Suprapubic skin (tissue), 3 donors: ENCODE data around the gene EHD3.

Source experiments
- EP300 ChIP-seq: sonication (generic); formaldehyde crosslinking; IDR thresholded peaks from one replicate; pipeline ENCODE4 v1.6.1; 2017; ENCODE audit warnings: antibody characterized with exemption
- TF ChIP-seq, protein P1 (sequence below), 2 donors: fragments of 200-600 bp in 1 of 2; fragments of 450-650 bp in 1 of 2; sonication (generic) in 1 of 2; IDR thresholded peaks; one replicate each; pipeline ENCODE4 v1.5.1; 2016 to 2019; ENCODE audit warnings: antibody characterized with exemption in 2 of 2, mild to moderate bottlenecking in 1 of 2, moderate library complexity in 1 of 2

DNA sequence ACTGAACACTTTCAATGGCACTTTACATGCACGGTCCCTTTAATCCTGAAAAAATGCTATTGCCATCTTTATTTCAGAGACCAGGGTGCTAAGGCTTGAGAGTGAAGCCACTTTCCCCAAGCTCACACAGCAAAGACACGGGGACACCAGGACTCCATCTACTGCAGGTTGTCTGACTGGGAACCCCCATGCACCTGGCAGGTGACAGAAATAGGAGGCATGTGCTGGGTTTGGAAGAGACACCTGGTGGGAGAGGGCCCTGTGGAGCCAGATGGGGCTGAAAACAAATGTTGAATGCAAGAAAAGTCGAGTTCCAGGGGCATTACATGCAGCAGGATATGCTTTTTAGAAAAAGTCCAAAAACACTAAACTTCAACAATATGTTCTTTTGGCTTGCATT is 5.2 kb upstream of the EHD3 start:
- TF ChIP-seq, protein P1, sequence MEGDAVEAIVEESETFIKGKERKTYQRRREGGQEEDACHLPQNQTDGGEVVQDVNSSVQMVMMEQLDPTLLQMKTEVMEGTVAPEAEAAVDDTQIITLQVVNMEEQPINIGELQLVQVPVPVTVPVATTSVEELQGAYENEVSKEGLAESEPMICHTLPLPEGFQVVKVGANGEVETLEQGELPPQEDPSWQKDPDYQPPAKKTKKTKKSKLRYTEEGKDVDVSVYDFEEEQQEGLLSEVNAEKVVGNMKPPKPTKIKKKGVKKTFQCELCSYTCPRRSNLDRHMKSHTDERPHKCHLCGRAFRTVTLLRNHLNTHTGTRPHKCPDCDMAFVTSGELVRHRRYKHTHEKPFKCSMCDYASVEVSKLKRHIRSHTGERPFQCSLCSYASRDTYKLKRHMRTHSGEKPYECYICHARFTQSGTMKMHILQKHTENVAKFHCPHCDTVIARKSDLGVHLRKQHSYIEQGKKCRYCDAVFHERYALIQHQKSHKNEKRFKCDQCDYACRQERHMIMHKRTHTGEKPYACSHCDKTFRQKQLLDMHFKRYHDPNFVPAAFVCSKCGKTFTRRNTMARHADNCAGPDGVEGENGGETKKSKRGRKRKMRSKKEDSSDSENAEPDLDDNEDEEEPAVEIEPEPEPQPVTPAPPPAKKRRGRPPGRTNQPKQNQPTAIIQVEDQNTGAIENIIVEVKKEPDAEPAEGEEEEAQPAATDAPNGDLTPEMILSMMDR (IDR thresholded peaks at IDR 0.05): no peak
- no peak for TF ChIP-seq EP300
